ENCODE measurements around the gene FRMD4A.

Gene FRMD4A

DNA sequence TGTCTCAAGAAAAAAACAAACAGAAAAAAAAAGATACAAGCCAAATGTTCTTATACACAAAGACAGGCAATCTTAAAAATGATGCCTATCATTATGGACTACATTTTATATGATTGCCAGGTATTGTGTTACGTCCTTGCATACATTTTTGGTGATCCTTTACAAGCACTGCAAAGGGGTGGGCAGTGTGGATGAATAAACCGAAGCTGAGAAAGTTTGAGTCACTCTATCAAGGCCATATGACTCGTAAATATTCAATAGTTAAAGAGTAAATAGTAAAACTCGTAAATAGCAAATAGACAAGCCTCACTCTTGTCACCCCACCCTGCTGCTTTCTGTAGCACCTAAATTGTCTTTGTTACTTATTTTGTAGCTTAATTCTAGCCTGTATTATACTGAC lies 326.2 kb downstream of the FRMD4A start:
- DNase-seq = no peak

DNA sequence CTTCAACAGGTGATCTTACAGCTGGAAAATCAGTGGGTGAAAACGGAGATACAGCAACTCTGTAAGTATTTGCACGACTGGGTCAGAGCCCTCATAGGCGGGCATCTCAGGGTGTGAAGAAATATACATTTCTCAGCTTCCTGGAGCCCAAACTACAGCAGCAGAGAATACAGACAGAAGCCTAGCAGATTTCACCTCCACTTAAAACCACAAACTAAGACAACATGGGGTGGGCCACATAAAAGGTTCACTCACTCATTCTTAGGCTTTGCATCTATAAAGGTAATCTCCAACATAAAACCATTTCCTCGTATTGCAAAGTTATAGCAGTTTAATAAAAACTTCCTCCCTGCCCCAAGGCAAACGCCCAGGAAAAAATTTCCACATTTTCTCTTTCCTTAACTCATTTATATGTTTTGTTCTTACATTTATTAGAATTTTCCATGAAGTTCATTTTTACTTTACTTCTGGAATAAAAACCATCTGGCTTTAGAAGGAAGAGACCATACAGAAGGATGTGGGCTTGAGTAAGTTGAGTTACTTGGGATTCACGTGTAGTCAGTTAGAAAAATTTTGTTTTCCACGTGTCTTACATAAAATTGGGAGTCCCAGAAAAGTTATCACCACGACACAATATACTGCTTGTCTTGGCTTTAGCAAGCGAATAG lies 327.1 kb downstream of the FRMD4A start:
- DNase-seq = no peak

- DNase-seq = no peak
Observed at GRCh38 chr10:14001298-14002040, 329.3 kb downstream of the FRMD4A start.

GRCh38 chr10:13998163-13998835 lies 332.4 kb downstream of the FRMD4A start:
- no peak for DNase-seq

DNA sequence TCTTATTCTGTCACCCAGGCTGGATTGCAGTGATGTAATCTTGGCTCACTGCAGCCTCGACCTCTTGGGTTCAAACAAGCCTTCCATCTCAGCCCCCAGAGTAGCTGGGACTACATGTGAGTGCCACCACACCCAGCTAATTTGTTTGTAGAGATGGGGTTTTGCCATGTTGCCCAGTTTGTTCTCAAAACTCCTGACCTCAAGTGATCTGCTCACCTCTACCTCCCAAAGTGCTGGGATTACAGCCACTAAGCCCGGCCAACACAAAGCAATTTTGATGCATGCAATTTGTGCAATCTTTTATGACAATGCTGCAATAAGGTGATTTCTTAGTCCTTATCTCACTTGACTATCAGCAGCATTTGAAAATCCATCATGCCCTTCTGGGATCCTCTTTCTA lies 333.1 kb downstream of the FRMD4A start:
- DNase-seq = no peak

DNA sequence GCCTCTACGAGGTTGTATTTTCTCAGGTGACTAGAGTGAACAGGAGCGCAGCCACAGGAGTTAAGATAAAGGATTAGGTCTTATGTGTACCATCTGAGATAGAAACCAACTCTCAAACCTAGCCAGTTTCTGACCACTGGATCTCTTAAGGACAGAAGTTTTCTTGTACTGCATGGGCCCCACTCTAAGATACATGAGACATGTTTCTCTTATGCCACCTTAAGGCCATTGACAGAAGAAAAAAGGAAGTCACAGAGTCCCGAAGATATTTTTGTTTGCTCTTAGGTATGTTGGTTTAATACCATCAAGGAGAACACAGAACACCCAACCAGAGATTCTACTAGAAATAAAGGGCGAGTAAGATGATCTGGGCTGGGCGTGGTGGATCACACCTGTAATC lies 335.8 kb downstream of the FRMD4A start:
- DNase-seq = no peak

DNA sequence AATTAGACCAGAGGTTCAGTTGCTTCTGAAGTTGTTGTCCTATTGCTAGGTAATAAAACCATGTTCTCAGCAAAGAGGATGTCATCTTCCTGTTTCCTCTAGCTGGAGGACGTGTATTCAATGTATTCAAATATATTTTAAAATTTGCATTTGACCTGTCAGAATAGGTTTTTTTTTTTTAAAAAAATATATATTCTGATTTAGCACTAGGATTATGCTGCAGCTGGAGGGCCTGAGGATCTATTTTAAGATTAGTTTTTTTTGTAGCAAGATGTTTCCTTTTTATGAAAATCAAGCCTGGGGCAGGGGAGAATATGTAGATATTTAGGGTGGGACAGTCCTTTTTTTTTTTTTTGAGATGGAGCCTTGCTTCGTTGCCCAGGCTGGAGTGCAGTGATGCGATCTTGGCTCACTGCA lies 337.0 kb downstream of the FRMD4A start:
- no peak for DNase-seq

- DNase-seq = no peak
Observed at GRCh38 chr10:13993169-13993568, 337.6 kb downstream of the FRMD4A start.

DNA sequence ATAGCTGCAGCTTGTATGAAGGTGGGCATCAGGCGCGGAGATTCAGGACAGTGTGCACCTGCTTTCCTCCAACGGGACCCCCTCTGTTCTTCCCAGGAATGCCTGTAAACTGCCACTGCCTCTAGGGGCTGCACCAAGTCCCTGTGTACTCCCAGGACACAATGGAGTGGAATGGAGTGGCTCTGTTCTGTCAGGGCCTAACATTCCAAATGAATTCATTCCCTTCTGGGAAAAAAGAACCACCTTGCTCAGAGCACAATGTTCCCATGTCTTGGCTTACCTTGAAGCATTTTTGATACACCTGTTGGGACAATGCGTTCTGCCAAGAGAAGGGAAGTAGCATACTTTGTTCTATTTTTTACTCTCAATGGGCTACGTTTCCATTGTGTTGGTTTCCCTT lies 339.4 kb downstream of the FRMD4A start:
- DNase-seq = no peak

DNA sequence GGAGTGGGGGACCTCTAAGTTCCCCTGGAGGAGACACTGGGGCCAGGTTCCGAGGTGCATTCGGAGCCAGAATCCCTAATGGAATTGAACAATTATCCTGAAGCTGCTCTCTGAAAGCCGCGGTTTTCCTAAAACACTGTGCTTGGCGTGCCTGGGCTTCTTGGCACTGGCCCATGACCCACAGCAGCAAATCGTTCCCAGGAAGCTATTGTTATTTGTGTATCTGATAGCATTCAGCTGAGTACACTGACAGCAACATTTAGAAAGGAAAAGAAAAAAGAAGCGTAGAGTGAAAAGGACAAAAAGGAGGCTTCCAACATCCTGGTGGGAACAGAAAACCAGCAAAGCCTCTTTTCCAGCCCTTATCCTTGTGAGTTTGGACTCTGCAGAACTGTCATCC lies 339.8 kb downstream of the FRMD4A start:
- no peak for DNase-seq

- no peak for DNase-seq
Observed at GRCh38 chr10:13990392-13990805, 340.3 kb downstream of the FRMD4A start.

- DNase-seq = no peak
Observed at GRCh38 chr10:13989616-13990015, 341.1 kb downstream of the FRMD4A start.

GRCh38 chr10:13987446-13987845 lies 343.3 kb downstream of the FRMD4A start:
- DNase-seq = no peak

- DNase-seq = no peak
Observed at GRCh38 chr10:13984647-13985155, 346.0 kb downstream of the FRMD4A start.

DNA sequence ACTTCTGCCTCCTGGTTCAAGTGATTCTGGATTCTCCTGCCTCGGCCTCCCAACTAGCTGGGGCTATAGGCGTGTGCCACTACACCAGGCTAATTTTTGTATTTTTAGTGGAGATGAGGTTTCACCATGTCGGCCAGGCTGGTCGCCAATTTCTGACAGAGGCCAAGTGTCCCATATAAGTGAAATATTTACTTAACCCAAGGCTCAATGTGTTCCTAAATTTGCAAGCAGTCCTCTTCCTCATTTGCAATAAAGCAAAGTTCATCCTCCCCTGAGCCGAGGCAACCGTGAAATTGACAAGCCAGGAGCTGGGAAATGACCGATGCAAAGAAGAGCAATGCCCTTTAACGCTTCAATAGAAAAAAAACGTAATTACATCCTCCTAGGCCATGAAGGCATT lies 347.7 kb downstream of the FRMD4A start:
- DNase-seq = no peak

DNA sequence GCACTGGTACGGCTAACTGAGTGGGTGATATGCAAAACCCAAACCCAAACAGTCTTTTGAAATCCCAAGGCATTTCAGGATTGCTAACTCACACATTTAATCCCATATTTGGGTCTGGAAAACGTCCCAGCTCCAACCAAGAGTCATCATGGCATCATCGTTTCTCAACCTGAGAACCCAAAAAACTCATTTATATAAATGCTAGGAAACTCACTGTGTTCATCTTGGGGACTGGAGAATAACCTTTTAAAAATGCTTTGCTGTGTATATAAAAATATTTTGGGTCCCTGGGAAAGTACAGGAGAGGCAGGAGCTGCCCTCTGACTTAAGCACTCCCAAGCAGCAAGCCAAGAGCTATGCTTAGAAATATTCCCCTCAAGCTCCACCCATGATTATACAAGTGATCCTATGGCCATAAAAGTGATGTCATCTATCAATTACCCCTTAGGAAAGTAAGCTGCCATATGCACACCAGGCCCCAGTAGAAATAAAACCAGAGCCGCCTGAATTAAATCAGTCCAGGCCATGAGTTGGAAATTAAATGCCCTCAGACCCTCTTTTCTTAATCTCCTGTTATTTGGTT lies 352.1 kb downstream of the FRMD4A start:
- no peak for DNase-seq

DNA sequence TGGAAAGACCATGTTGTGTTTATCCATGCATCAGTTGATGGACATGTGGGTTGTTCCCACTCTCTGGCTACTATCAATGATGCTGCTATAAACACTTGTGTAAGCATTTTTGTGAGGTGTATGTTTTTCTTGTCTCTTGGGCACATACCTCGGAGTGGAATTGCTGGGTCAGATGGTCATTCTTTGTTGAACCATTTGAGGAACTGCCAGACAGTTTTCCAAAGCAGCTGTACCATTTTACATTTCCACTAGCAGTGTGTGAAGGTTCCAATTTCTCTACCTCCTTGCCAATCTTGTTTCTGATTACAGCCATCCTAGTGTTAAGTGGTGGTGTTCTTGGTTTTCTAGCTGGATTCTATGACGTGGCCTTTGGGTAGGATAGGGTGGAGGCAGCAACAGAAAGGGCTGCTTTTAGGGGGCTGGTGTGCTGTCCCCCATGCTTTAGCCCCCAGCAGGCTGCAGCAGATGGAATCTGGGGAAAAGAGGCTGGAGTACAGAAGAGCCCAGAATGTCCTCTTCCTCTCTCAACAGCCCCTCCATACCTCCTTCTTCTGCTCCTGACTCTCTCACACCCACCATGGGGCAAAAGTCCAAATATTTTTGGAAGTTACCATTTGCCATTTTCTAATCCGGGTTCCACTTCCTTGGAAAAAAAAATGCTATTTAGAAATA lies 352.7 kb downstream of the FRMD4A start:
- DNase-seq = no peak

GRCh38 chr10:13973742-13974141 lies 357.0 kb downstream of the FRMD4A start:
- DNase-seq = no peak

- DNase-seq = no peak
Observed at GRCh38 chr10:13972609-13973008, 358.1 kb downstream of the FRMD4A start.

DNA sequence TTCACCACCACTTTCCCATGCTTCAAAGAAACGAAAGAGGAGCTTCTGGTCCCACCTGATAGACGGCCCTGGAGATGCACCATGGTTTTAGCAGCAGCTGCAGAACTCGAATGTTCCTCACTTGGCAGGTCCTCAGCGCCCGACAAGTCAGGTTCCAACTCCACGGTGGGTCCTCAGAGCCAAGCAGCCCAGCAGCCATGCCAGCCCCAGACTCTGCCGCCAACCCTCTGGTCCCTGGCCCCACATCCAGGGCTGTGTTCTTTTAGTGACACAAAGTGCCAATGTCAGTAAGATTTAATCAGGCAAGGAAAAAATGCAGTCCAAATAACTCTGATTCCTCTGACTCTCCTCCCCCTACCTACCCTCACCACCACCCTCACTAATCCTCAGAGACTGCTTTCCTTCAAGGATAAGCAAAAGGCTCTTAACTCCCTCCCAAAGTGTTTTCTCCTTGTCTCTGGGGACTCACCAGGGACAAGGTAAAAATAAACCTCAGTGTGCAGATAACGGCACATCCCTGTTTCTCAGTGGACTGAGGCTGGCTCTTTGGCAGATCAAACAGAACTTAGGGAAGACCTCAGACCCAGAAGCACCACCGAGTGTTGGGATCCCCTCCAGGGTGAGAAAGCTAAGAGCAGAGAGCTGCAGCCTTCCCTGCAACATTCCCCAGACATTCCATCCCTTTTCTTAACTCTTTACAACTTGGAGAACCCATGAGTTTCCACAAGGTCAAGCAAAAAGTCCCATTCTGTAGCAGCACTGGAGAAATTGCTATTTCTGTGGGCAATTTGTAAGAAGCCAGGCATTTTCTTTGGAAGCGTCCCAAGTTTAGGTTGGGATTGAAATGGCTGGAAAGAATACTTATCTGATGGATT lies 358.9 kb downstream of the FRMD4A start:
- no peak for DNase-seq

GRCh38 chr10:13970957-13971353 lies 359.8 kb downstream of the FRMD4A start:
- DNase-seq = no peak

Measured in activated gamma-delta T cell treated with Interleukin-2 at 50 U/mL for 16 hours (primary cell).